ENCODE results near the gene SPRY2. TPM values are rescaled to one million over a fixed set of nuclear protein-coding genes. Genes with fewer than 3 reads are reported as not detected.
"Not testable (repeated sequence)": the region's sequence is repeated elsewhere in the genome, so short reads cannot be mapped to it uniquely, and the experiment has no call there.

Gene SPRY2
- total RNA-seq, 4 donors from 2014 or later, result 44.3 to 46.1 (median 44.7) TPM

DNA sequence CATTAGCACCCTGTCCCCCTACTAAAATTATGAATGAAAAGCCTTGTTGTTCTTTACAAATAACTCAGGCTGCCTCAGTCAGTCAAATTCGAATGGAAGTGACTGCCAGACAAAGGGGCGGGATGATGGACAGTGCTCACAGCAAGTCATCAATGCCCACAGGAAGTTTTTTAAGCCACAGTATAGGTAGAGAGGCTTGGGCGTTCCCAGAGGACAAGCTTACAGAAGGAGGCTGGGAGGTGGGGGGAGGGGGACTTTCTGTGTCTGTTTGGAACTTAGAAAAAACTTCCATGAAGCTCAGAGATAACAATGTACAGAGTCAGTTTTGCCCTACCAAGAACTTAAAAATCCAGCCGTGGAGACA lies 18.5 kb upstream of the SPRY2 start:
- WGBS, result 74% methylated on average over 4 of the region's 4 CpGs
- Histone ChIP-seq H3K9me3 (no peaks in the 10 kb centered on the region), H3K27me3 (no peaks in the 10 kb centered on the region), H3K36me3 (no peaks in the 10 kb centered on the region), H3K4me1 (peaks cover 5 to 9% (median 8%) of the 10 kb centered on the region in 4 donors), H3K4me3 (no peak overlapping the region), H3K27ac (replicated peaks in 1 of 4) (no peak overlapping the region)
- intact Hi-C loops (cut with DNase I), result no loop called here
- no peak for DNase-seq (ENCODE audit: extremely low spot score)
- TF ChIP-seq POLR2A (IDR thresholded peaks at IDR 0.05; ENCODE audit: low read depth) (no peak), CTCF (IDR thresholded peaks at IDR 0.05) (no peak)

- over 99% methylated on average over 16 of the region's 32 CpGs for WGBS
- H3K9me3 ChIP-seq; H3K27me3 ChIP-seq; intact Hi-C loops (cut with DNase I); H3K4me3 ChIP-seq; H3K27ac ChIP-seq (replicated peaks in 1 of 4); H3K36me3 ChIP-seq; H3K4me1 ChIP-seq; DNase-seq (ENCODE audit: extremely low spot score): not testable (repeated sequence)
Measured at GRCh38 chr13:80355496-80356094, 14.7 kb upstream of the SPRY2 start.

DNA sequence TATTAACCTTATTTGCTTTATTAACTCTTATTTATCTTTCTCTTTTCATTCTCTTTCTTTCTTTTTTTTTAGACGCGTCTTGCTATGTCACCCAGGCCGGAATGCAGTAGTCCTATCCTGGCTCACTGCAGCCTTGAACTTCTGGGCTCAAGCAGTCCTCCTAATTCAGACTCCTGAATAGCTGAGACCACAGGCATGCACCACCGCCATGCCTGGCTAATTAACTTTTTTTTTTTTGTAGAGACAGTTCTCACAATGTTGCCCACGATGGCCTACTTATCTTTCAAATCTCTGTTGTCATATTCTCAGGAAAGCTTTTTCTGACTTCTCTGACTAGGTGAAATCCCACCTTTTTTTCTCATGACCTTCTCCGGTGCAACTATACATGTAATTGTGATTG lies 7.8 kb upstream of the SPRY2 start:
- TF ChIP-seq POLR2AphosphoS5 (IDR thresholded peaks at IDR 0.05) (no peak), EP300 (IDR thresholded peaks at IDR 0.05) (no peak), POLR2A (IDR thresholded peaks at IDR 0.05; ENCODE audit: low read depth) (no peak), CTCF (IDR thresholded peaks at IDR 0.05) (no peak)
- Histone ChIP-seq H3K36me3 (no peaks in the 10 kb centered on the region), H3K27me3 (no peaks in the 10 kb centered on the region), H3K4me1 (peaks cover 0 to 7% (median 0%) of the 10 kb centered on the region in 4 donors), H3K27ac (replicated peaks in 1 of 4) (no peak overlapping the region), H3K9me3 (no peaks in the 10 kb centered on the region), H3K4me3 (no peak overlapping the region)
- intact Hi-C loops (cut with DNase I), result loop anchor here (10.0 kb wide), 1 partner anchor 674 kb away; no protein-coding TSS in a partner anchor
- DNase-seq (ENCODE audit: extremely low spot score), result no peak
- whole genome bisulfite sequencing, result 93% methylated on average over 6 of the region's 6 CpGs

DNA sequence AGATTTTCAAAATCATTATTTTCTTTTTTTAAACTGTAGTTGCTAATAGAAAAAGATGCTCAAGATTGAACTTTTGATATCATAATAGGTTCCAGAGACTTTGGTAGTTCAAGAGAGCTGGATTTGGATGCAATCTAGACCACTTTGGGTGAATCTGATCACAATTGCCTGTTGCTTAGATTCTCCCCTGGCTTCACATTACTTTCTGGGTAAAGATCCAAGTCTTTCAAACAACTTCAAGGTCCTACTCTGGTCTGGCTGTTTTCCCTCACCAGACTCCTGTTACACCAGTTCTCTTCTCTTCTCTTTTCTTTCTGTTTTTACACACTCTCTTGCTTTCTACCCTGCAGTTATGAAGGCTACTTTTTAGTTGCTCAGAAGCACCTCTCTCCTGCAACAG lies 7.4 kb upstream of the SPRY2 start:
- intact Hi-C loops (cut with DNase I), result loop anchor here (10.0 kb wide), 1 partner anchor 674 kb away; no protein-coding TSS in a partner anchor
- Histone ChIP-seq H3K27me3 (no peaks in the 10 kb centered on the region), H3K27ac (replicated peaks in 1 of 4) (no peak overlapping the region), H3K36me3 (no peaks in the 10 kb centered on the region), H3K9me3 (no peaks in the 10 kb centered on the region), H3K4me3 (no peak overlapping the region), H3K4me1 (peaks cover 2 to 10% (median 3%) of the 10 kb centered on the region in 4 donors)
- no peak for DNase-seq (ENCODE audit: extremely low spot score)
- TF ChIP-seq POLR2A (IDR thresholded peaks at IDR 0.05; ENCODE audit: low read depth) (no peak), POLR2AphosphoS5 (IDR thresholded peaks at IDR 0.05) (no peak), EP300 (IDR thresholded peaks at IDR 0.05) (no peak)

DNA sequence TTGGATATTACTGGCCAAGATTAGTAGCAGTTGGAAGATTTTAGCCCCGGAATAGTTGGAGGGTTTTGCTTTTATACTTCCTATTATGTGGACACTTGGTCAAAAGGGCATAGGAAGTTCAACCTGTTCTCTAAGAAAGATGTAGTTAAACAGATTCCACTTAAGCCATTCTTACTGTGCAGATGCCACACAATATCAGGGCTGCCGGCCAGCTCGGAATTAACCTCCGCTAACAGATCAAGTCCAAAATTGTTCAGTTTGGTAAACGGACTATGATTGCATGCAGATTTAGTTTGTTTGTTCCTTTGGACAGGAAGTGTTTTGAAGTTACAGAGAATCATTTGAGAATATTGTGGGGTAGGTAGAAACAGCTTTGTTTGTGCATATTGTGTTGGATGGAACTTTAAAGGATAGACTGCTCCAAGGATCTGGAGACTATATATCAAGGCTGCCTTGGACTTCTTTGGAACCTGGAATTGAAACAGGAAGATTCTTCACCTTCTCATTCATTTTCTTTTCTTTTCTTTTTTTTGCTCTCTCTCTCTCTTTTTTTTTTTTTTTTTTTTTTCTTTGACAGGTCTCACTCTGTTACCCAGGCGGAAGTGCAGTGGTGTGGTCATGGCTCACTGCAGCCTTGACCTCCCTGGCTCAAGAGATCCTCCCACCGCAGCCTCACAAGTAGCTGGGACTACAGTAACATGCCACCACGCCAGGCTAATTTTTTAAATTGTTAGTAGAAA lies 5.0 kb upstream of the SPRY2 start:
- H3K9me3 ChIP-seq, result no peaks in the 10 kb centered on the region
- peaks cover 12 to 18% (median 14%) of the 10 kb centered on the region in 4 donors for H3K4me1 ChIP-seq
- no peak for DNase-seq (ENCODE audit: extremely low spot score)
- H3K36me3 ChIP-seq, result no peaks in the 10 kb centered on the region
- 84% methylated on average over 8 of the region's 8 CpGs for WGBS
- H3K4me3 ChIP-seq, result no peak overlapping the region
- intact Hi-C loops (cut with DNase I), result loop anchor here (10.0 kb wide), 1 partner anchor 671 kb away; no protein-coding TSS in a partner anchor
- TF ChIP-seq POLR2AphosphoS5 (IDR thresholded peaks at IDR 0.05), result peak in 1 of 2 donors; percentile 19
- TF ChIP-seq POLR2A (IDR thresholded peaks at IDR 0.05; ENCODE audit: low read depth), result no peak
- no peak for TF ChIP-seq EP300 (IDR thresholded peaks at IDR 0.05)
- H3K27ac ChIP-seq (replicated peaks in 1 of 4), result peak overlapping the region in 1 of 4 donors; percentile 6
- H3K27me3 ChIP-seq, result no peaks in the 10 kb centered on the region

DNA sequence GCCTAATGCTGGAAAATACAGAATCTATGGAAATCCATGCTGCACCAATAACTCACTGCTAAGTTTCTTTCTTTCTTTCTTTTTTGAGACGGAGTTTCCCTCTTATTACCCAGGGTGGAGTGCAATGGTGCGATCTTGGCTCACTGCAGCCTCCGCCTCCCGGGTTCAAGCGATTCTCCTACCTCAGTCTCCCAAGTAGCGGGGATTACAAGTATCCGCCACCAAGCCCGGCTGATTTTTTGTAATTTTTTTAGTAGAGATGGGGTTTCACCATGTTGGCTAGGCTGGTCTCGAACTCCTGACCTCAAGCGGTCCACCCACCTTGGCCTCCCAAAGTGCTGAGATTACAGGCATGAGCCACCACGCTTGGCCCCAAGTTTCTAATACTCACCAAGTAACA lies 3.1 kb upstream of the SPRY2 start:
- H3K4me1 ChIP-seq, result peaks cover 12 to 18% (median 14%) of the 10 kb centered on the region in 4 donors
- H3K9me3 ChIP-seq; H3K27me3 ChIP-seq; DNase-seq (ENCODE audit: extremely low spot score); H3K36me3 ChIP-seq; H3K4me3 ChIP-seq; H3K27ac ChIP-seq (replicated peaks in 1 of 4): not testable (repeated sequence)
- intact Hi-C loops (cut with DNase I), result loop anchor here (10.0 kb wide), 1 partner anchor 669 kb away; no protein-coding TSS in a partner anchor
- 98% methylated on average over 11 of the region's 11 CpGs for WGBS
